COLO668 (cell line): ENCODE results near the gene CCDC97.
A peak's percentile ranks its signal among the peaks of the same experiment; 100 is the strongest.
"Not testable (repeated sequence)": the region's sequence is repeated elsewhere in the genome, so short reads cannot be mapped to it uniquely, and the experiment has no call there.

Source experiments
- DNase-seq: peaks from one replicate; lab custom pipeline; 2025; ENCODE audit not compliant: unreplicated experiment; lab: John Stamatoyannopoulos, UW

Gene CCDC97

GRCh38 chr19:41362143-41362847 lies 52.3 kb downstream of the CCDC97 start:
- DNase-seq: no peak

GRCh38 chr19:41363371-41363752 lies 53.4 kb downstream of the CCDC97 start:
- DNase-seq: no peak

- DNase-seq: peak; percentile 97
These were observed 54.0 kb downstream of the CCDC97 start, which contains the start of gene B9D2 for GRCh38 chr19:41363753-41364523. Gene B9D2, minus strand, starts transcription at chr19:41364149. Its CDS starts 630 bp downstream, at chr19:41363519.

- no peak for DNase-seq
These were observed 54.8 kb downstream of the CCDC97 start for GRCh38 chr19:41364524-41365391.

- no peak for DNase-seq
These were observed 56.1 kb downstream of the CCDC97 start for GRCh38 chr19:41366089-41366488.

GRCh38 chr19:41367848-41368301 lies 57.9 kb downstream of the CCDC97 start:
- no peak for DNase-seq

- no peak for DNase-seq
These were observed 59.8 kb downstream of the CCDC97 start for GRCh38 chr19:41369769-41370168.

GRCh38 chr19:41371119-41371518 lies 61.1 kb downstream of the CCDC97 start:
- not testable (repeated sequence) for DNase-seq

- no peak for DNase-seq
These were observed 61.6 kb downstream of the CCDC97 start for GRCh38 chr19:41371541-41371940.

GRCh38 chr19:41372501-41372900 lies 62.5 kb downstream of the CCDC97 start:
- no peak for DNase-seq

- DNase-seq: no peak
These were observed 64.0 kb downstream of the CCDC97 start for GRCh38 chr19:41373993-41374392.
